HL-60/S4 treated with retinoic acid at 250 ng/mL for 4 days and 3 days (cell line): ENCODE results near the gene TMEM154.

Experiments used
- in situ Hi-C: fragments of 300-500 bp; cut with MboI; formaldehyde crosslinking; loops from 2 replicates; pipeline ENCODE4 v1.7.0; 2022; ENCODE audit warnings: low sequenced_read_pairs

TMEM154 gene, protein sequence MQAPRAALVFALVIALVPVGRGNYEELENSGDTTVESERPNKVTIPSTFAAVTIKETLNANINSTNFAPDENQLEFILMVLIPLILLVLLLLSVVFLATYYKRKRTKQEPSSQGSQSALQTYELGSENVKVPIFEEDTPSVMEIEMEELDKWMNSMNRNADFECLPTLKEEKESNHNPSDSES

GRCh38 chr4:152679414-152680281, at the start of gene TMEM154:
TMEM154 (minus strand) TSS chr4:152679997; CDS start chr4:152679933, 64 bp downstream.
- in situ Hi-C loops = no loop called here

DNA sequence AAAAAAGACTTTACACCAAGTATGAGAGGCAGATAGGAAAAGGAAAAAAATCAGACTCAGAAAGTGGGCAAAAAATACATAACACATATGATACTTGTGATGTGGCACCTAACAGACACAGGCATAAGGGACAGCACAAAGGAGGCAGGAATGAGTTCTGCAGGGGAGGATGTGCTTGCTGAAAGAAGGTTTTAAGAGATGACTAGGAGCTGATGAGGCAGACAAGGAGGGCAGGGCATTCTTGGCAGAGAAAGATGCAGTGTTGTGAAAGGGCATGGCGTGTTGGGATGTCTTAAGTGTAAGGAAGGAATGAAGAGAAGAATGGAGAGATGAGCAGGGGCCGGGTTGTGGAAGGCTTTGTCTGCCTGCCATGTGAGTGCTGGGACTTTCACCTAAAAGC, 49.7 kb upstream of the TMEM154 start:
- in situ Hi-C loops = loop anchor here (25.0 kb wide), 1 partner anchor 217 kb away; no protein-coding TSS in a partner anchor

DNA sequence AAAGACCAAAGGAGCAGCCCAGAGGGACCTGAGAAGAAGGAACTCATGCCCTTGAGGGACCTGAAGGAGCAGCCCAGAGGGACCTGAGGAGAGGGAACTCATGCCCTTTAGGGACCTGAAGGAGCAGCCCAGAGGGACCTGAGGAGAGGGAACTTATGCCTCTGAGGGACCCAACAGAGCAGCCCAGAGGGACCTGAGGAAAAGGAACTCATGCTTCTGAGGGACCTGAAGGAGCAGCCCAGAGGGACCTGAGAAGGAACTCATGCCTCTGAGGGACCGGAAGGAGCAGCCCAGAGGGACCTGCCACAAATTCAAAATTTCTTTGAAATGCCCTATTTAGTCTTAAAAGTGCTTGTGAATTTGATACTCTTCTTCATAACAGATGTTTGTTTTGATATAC, 48.5 kb upstream of the TMEM154 start:
- in situ Hi-C loops = loop anchor here (25.0 kb wide), 1 partner anchor 216 kb away; no protein-coding TSS in a partner anchor

DNA sequence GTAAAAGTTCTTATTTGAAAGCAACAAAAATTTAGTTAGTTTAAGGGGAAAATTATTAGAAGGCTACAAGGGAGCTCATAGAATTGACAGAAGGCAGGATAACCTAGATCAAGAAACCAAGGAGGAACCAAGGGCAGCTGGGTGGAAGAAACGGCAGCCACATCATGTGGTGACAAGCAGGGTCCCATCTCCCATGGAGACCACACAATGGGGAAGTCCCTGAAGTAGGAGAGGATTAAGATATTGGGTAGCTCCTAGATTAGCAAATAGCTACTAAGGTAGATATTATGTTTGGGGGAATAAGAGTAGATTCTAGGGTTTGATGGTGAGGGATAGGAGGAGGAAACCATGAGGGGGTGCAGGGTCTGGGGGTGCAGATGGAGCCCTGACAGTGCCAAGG, 48.0 kb upstream of the TMEM154 start:
- in situ Hi-C loops = loop anchor here (25.0 kb wide), 1 partner anchor 215 kb away; no protein-coding TSS in a partner anchor

- in situ Hi-C loops = no loop called here
Observed at GRCh38 chr4:152724494-152724893, 44.7 kb upstream of the TMEM154 start.

GRCh38 chr4:152723236-152723635, 43.4 kb upstream of the TMEM154 start:
- in situ Hi-C loops = no loop called here

DNA sequence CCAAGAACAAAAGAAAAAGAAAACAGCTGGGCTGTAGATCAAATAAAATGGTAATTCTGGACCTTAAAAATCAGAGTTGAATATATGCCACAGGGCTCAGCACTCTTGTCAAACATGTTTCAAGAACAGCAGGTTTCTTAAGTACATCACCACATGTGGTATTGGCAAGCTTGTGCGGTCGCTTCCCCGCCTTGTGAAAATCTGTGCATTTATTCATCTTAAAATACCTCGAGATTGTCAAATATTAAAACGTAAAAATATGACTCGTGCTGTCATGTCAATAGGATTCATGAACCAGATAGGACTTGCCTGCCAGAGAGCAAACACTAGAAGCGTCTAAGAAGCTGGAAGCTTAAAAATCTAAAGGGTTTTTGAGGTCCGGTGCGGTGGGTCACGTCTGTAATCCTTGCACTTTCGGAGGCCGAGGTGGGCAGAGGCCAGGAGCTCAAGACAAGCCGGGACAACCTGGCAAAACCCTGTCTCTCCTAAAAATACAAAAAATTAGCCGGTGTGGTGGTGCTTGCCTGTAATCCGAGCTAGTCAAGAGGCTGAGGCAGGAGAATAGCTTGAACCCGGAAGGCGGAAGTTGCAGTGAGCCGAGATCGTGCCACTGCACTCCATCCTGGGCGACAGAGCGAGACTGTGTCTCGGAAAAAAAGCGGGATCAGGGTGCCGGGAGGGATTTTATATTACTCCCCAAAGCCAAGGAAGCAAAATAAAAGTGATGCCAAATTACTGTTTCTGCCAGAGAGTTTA, 40.2 kb upstream of the TMEM154 start:
- in situ Hi-C loops = no loop called here

DNA sequence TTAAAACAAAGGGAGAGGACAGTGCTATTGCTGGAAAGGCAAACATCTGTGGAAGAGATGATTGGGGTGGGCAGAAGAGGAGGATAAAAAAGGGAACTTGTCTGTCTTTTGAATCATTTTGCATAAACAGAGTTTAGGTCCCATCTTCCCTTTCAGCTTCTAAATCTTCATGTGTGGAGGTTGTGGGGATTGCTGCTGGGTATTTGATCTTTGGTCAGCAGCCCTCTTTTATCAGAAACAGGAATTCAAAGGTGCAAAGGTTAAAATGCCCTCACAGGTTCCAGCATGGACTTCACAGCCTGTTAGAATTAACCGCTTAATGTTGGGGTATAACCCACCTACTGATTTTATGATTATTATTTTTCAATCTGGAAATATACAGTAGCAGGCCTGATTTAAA, 39.5 kb upstream of the TMEM154 start:
- in situ Hi-C loops = no loop called here

DNA sequence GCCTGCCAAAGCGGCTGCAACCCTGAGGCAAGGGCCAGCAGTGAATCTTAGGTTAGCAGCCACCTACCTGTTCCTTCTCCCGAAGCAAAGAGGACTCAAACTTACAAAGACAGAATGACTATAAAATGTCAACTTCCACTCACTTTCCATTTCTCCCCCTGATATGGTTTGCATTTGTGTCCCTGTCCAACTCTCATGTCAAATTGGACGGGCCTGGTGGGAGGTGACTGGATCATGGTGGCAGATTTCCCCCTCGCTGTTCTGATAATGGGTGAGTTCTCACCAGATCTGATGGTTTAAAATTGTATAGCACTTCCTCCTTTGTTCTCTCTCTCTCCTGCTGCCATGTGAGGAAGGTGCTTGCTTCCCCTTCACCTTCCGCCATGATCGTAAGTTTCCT, 35.3 kb upstream of the TMEM154 start:
- in situ Hi-C loops = no loop called here

- in situ Hi-C loops = no loop called here
Observed at GRCh38 chr4:152713951-152714705, 34.3 kb upstream of the TMEM154 start.

DNA sequence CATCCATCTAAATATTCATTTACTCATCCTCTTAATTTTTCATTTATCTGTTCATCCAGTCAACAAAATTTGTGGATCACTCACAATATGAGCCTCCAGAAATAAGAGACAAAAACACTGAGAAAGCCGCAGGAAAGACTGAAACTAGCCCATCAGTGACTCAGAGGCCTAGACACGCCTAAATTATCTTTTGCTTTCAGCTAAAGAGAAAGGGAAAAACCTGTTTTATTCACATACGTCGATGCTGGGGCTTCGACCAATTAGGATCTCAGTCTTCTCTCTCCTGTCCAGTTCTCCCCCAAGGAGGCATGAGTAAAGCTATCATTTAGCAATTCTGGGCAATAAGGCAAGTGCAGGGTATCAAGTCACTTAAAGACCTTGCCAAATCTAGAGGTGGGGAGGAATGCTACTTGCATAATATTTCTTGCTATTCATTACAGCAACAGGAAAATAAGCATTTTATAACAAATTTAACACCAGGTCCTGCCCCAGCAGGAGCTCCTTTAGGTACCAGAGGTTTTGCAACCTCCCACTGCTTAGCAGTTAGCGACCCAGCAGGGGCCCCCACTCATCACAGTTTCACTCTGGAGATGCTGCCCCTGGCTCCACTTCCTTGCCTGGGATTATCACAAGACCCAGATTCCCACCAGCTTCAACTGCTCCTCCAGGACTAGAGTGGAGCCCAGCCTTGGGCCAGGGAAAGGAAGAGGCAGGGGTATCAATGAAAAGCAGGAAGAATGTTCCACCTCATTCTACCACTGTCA, 30.1 kb upstream of the TMEM154 start:
- in situ Hi-C loops = no loop called here

- in situ Hi-C loops = no loop called here
Observed at GRCh38 chr4:152708796-152709195, 29.0 kb upstream of the TMEM154 start.

DNA sequence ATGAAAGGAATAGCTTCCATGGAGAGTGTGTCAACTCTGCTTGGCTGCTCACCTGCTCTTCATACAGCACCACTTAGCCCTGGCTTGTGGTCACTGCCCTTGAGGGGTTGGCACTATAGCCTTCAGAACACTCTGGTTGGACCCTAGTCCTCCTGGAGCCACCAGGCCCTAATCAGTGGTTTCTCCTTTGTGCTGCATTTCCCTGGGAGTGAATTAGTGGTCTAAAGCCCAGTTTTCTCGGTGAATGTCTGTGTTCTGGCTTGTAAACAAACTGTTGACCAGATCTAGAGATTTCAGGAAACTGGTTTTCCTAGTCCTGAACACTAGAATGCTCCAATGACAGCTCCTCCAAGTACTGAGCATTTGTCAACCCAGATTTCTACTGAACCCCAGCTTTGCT, 28.6 kb upstream of the TMEM154 start:
- in situ Hi-C loops = no loop called here

- in situ Hi-C loops = no loop called here
Observed at GRCh38 chr4:152707632-152708031, 27.8 kb upstream of the TMEM154 start.

GRCh38 chr4:152705903-152706302, 26.1 kb upstream of the TMEM154 start:
- in situ Hi-C loops = no loop called here

DNA sequence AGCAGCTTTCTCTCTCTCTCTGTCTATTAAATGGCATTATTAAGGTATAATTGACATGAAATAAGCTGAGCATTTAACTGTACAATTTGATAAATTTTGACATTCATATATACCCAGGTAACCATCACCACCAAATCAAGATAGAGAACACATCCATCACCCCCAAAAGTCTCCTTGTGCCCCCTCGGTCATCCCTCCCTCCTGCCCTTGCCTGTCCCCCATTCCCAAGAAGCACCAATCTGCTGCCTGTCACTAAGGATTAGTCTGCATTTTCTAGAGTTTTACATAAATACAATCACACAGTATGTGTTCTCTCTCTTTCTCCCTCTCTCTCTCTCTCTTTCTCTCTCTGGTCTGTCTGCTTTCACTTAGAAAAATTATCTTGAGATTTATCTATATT, 25.0 kb upstream of the TMEM154 start:
- in situ Hi-C loops = no loop called here

- in situ Hi-C loops = no loop called here
Observed at GRCh38 chr4:152700151-152700550, 20.4 kb upstream of the TMEM154 start.

GRCh38 chr4:152699313-152699712, 19.5 kb upstream of the TMEM154 start:
- in situ Hi-C loops = no loop called here

- in situ Hi-C loops = no loop called here
Observed at GRCh38 chr4:152698089-152698499, 18.3 kb upstream of the TMEM154 start.
